ENCODE results near the gene ZNF326.
"Not testable (repeated sequence)": the region's sequence is repeated elsewhere in the genome, so short reads cannot be mapped to it uniquely, and the experiment has no call there.

ZNF326 gene

DNA sequence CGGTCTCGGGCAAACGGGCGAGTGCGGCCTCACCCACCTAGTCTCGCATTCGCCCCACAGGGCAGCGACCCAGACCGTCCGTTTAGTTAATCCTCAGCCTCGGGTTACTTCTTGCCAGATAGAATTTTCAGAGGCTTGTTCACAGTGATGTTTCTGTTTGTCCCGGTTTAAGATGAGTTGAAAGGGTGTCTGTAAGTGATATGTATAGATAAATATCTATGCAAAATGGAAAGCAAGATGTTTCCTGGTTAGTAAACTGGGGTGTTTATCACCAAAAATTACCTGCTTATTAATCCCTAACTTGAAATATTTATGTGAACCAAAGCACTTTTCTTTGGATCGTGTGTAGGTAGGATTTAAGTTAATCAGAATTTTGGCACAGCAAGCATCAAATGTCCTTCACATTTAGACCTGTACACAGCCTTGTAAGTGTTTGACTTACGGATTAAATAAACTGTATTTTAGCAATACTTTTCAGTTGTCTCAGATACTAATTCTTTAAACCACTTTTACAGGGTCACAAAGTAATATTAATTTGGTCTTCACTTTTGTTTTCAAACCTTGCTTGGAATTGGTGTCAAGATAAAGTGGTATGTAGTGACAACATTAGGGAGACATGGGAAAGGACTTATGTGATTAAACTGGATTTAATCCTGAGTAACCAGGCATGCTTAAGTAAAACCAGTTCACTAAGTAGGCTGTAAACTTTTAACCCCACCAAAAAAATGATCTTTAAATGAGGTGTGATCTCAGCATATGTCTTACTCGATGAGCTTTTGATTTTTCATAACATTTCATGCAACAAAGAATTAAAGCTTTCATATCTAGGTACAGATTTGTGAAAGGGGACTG, 914 bp downstream of the ZNF326 start:
- in situ Hi-C loops (cut with HindIII; ENCODE audit: low sequenced_read_pairs) = loop anchor here (5.0 kb wide), 1 partner anchor 36 kb away; no protein-coding TSS in a partner anchor

DNA sequence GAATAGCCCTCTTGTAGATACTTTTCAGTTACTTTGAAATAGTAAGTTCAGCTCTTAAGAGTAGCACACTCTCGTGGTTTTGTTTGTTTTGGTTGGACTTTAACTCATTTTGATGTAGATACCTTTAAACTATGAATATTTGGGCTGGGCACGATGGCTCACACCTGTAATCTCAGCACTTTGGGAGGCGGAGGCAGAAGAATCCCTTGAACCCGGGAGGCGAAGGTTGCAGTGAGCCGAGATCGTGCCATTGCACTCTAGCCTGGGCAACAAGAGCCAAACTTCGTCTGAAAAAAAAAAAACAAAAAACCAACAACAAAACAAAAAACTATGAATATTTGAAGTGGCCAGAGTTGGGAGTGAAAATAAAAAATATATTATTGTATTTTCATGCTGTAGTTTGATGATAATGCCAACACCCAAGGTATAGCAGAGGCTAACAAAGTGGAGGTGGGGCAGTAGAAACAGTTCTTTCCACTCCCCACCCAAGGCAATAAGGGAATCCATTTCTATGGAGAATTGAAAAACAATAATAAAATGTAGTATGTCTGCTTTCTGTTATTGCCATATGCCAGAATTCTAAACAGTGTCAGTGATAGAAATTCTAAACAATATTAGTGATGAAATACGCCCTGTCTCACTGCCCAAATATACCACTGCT, 1.7 kb downstream of the ZNF326 start:
- in situ Hi-C loops (cut with HindIII; ENCODE audit: low sequenced_read_pairs) = loop anchor here (5.0 kb wide), 1 partner anchor 36 kb away; no protein-coding TSS in a partner anchor

DNA sequence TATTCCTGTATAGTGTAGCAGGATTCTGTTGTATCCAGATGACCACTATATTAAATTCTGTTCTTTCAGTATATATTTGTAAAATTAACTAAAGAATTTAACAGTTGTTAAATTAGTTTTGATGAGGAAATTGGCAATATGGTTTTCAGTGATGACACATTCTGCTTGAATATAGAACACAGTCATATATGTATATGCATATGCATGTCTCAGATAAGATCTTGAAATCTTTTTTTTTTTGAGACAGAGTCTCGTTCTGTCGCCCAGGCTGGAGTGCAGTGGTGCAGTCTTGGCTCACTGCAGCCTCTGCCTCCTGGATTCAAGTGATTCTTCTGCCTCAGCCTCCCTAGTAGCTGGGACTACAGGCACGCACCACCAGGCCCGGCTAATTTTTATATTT, 2.2 kb downstream of the ZNF326 start:
- in situ Hi-C loops (cut with HindIII; ENCODE audit: low sequenced_read_pairs) = loop anchor here (5.0 kb wide), 1 partner anchor 35 kb away; no protein-coding TSS in a partner anchor

DNA sequence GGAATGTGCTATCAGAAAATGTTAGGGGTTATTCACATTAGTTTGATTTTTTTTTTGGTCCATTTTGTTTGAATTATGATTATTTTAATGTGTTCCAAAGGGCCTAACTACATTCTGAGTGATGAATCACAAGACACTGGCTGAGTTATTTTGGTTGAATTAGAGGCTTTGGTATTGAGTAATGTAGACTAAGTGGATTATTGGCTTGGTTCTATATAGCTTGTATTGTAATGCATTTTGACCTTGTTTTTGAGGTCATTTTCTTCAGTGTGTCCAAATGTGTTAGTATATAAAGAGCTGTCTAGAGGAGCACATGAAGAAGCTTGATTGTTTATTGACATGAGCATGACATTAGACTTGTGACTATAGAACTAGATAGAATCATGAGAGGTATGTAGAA, 3.4 kb downstream of the ZNF326 start:
- in situ Hi-C loops (cut with HindIII; ENCODE audit: low sequenced_read_pairs) = loop anchor here (5.0 kb wide), 1 partner anchor 34 kb away; no protein-coding TSS in a partner anchor

DNA sequence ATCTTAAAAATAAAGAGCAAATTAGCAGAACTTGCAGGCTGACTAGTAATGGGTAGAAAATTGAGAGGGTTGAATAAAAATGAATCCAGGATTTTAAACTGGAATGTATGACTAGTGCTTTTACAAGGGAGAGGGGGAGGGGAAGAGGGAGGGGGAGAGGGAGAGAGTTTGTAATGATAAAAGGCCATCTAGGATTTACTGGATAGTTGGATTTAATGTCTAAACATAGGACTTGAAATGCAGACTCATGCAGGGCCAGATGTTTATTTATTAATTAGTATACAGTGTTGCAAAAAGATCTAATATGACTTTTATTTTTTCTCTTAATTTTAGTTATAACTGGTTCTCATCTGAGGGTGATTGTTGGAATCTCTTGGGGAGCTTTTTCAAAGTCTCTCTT, 4.3 kb downstream of the ZNF326 start:
- in situ Hi-C loops (cut with HindIII; ENCODE audit: low sequenced_read_pairs) = loop anchor here (5.0 kb wide), 1 partner anchor 33 kb away; no protein-coding TSS in a partner anchor

DNA sequence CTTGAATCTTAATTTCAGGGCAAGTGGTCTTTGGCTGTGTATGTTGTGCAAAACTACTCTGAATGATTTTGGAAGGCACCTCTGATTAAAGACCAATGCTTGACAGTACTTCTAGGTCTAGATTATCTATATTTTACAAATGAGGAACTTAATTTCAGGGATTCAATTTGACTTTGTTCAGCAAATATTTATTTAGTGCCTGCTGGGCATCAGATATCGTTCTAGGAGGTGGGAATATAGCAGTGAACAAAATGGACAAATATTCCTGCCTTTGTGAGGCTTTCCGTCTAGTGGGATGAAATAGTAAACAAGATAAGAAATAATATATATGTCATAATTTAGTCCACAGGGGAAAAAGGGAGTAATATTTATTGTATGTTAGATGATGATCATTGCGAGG, 4.7 kb downstream of the ZNF326 start:
- in situ Hi-C loops (cut with HindIII; ENCODE audit: low sequenced_read_pairs) = loop anchor here (5.0 kb wide), 1 partner anchor 33 kb away; no protein-coding TSS in a partner anchor

DNA sequence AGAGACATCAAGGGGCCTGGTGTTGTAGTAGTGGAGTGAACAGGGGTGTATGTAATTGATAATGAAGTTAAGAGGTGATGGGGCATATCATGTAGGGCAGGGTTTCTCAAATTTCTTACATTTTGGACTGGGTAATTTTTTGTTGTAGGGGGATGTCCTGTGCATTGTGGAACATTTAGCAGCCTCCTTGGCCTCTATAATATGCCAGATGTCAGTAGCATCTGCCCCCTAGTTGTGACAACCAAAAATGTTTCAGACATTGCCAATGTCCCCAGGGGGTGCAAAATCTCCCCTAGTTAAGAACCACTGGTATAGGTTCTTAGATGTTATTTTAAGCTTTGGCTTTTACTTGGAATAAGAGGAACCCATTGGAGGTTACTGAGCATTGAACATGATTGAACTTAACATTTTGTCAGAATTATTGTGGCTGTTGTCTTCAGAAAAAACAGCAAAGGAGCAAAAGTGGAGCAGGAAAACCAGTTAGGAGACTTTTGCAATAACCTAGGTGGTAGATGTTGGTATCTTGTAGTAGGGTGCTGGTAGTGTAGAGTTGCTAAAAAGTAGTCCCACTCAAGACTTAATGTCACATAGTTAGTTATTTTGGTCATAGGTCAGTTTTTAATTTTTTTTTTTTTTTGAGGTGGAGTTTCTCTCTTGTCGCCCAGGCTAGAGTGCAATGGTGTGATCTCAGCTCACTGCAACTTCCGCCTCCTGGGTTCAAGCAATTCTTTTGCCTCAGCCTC, 6.2 kb downstream of the ZNF326 start:
- in situ Hi-C loops (cut with HindIII; ENCODE audit: low sequenced_read_pairs) = no loop called here

DNA sequence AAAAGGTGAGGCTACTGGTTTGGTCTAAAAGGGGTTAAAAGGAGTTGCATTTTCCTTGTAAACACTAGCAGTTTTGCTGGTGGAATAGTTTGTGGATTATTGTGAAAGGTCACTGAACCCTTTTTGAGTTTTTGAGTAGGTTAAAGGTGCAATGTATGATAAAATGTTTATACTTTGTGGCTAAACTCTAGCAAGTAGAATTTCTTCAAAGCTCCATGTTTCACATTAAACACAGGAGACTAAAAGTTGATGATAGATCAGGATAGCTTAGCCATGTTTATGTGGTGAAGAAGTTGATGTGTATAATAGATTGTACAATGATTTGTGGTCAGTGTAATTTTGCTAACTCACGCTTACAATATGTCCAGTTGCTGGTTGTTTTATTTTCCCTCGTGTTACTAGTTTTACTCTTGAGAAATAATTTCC, 13.1 kb downstream of the ZNF326 start:
- in situ Hi-C loops (cut with HindIII; ENCODE audit: low sequenced_read_pairs) = no loop called here

DNA sequence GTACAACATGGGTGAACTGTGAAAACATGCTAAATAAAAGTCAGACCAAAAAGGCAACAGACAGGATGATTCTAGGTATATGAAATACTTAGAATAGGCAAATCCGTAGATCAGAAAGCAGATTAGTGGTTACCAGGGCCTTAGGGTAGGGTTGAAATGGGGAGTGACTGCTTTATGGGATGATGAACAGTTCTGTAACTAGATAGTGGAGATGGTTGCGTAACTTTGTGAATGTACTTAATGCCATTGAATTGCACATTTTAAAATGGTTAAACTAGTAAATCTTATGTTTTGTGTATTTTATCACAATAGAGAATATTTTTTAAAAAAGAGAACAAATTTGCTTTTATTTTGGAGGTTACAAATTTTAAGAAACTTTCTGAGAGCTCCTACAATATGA, 17.4 kb downstream of the ZNF326 start:
- in situ Hi-C loops (cut with HindIII; ENCODE audit: low sequenced_read_pairs) = no loop called here

DNA sequence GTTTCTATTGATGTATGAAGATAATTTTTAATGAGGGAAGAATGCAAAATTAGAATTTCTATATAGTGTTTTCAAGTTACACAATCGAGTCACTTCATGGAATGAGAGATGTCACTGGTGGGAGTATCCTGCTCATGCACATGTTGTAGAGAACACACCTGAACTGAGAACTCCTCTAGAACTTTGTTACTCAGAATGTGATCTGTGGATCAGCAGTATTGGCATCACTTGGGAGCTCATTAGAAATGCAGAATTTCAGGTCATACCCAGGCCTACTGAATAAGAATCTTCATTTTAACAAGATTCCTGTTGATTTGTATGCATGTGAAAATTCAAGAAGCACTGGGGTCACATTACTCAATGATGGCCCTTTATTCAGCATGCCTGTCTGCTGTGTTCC, 28.8 kb downstream of the ZNF326 start:
- in situ Hi-C loops (cut with HindIII; ENCODE audit: low sequenced_read_pairs) = no loop called here

DNA sequence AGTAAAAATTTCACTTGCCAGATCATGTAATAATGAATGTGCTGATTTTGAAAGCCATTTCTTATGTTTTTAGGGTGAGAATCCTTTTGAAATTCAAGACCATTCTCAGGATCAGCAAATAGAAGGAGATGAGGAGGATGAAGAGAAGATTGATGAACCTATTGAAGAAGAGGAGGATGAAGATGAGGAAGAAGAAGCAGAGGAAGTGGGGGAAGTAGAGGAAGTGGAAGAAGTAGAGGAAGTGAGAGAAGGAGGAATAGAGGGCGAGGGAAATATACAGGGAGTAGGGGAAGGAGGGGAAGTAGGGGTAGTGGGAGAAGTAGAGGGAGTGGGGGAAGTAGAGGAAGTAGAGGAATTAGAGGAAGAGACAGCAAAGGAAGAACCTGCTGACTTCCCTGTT, 32.4 kb downstream of the ZNF326 start:
- in situ Hi-C loops (cut with HindIII; ENCODE audit: low sequenced_read_pairs) = no loop called here

DNA sequence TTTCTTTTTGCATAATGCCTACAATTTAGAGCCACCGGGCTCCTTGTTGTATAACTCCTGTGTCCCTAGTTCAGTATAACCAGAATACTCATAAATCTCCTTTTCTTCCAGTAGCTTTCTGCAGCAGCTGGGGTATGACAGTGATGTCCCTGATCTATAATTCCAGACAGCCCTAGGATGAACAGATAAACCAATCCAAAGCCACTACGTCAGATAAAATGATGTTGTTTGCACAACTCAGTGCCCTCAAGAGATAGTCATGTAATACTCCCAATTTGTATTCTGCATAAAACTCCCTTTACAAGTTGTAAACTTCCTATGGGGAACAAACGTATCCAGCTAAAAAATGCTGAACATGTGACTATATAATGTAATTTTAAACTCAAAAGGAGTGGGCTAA, 44.7 kb downstream of the ZNF326 start:
- in situ Hi-C loops (cut with HindIII; ENCODE audit: low sequenced_read_pairs) = no loop called here

DNA sequence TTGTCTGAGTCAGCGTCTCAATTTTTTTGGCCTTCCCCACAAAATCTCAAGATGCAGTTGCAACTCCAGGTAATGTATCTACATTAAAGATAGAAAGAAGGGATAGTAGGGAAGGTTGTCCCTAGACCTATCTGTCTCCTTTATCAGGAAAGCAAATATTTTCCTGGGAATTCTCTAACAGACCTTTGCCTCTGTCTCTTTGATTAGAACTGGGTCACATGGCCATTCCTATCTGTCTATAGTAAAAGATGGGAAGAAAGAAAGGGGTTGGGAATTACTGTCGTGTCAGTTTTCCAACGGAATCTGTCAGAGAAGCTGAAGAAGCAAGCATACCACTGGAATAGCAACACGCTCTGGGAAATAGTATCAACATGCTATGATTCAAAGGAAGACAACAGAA, 48.7 kb downstream of the ZNF326 start:
- in situ Hi-C loops (cut with HindIII; ENCODE audit: low sequenced_read_pairs) = no loop called here

DNA sequence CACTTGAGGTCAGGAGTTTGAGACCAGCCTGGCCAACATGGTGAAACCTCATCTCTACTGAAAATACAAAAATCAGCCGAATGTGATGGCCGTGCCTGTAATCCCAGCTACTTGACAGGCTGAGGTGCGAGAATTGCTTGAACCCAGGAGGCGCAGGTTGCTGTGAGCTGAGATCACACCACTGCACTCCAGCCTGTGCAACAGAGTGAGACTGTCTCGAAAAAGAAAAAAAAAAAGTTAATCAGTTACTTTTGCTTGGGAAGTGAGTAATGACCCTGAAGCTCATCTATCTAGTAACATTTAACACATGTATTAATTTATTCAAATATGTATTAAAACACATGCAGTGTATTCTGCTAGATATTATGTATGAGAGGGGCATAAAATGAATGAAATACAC, 49.4 kb downstream of the ZNF326 start:
- in situ Hi-C loops (cut with HindIII; ENCODE audit: low sequenced_read_pairs) = no loop called here

DNA sequence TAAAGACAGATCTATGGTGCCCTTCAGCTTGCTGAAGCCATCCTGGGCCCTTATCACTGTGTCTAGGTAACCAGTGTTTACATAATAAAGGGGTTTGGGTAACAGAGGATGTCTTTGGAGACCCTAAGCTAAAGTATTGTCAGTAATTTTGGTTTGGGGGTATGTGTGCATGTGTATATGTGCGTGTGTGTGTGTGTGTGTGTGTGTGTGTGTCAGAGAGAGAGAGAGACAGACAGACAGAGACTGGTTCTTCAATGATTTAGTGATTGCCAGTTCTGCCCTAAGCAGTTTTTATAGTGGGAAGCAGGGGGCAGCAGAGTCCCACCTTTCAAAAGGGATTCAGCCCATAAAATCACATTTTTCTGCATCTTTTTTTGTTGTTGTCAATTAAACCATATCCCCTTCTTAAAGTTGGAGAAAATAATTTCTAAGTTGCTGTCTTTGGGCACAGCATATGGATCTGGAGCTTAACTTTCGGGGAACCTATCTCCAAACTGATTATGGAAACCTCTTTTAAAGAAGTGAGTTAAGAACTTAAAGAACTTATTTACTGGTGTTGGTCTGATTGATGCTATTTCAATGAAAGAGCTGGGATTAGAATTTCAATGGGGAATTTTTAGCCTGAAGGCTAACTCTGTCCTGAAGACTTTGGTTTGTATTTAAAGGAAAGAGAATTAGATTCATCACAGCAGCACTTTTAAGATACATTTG, 51.1 kb downstream of the ZNF326 start:
- in situ Hi-C loops (cut with HindIII; ENCODE audit: low sequenced_read_pairs) = no loop called here

DNA sequence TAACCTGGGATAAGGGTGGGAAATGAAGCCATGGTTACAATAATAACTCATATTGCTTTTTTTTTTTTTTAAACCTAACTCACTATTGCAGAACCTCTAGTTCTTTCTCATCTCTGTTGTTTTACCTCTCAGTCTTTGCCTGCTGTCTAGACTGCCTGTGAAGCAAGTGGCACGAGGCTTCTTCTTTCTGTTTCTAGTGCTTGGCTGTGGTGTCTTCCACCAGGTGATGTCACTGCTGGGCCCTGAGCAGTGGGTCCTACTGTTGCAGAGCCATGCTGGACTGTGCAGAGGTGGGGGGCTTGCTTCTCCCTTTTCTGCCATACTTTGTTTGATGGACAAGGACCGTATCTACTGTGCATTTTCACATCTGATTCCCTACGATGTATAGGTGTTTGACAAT, 51.7 kb downstream of the ZNF326 start:
- in situ Hi-C loops (cut with HindIII; ENCODE audit: low sequenced_read_pairs) = no loop called here

DNA sequence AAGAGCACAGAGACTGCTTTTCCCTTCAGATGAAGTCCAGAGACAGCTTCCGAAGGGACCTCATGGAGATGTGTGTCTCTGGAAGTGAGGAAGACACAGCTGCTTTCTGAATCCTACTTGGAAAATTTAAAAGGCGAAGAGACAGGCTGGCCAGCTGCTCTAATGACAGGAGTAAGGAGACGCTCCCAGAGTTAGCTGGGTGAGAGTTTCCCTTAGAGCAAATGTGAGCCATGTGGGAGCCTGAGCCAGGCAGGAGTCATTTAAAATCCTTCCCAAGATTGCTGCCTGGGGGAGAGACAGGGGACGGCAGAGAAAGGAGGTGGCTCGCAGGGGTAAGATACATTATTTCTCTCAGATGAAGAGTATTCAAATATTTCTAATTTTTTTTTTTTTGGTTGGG, 53.1 kb downstream of the ZNF326 start:
- in situ Hi-C loops (cut with HindIII; ENCODE audit: low sequenced_read_pairs) = no loop called here

DNA sequence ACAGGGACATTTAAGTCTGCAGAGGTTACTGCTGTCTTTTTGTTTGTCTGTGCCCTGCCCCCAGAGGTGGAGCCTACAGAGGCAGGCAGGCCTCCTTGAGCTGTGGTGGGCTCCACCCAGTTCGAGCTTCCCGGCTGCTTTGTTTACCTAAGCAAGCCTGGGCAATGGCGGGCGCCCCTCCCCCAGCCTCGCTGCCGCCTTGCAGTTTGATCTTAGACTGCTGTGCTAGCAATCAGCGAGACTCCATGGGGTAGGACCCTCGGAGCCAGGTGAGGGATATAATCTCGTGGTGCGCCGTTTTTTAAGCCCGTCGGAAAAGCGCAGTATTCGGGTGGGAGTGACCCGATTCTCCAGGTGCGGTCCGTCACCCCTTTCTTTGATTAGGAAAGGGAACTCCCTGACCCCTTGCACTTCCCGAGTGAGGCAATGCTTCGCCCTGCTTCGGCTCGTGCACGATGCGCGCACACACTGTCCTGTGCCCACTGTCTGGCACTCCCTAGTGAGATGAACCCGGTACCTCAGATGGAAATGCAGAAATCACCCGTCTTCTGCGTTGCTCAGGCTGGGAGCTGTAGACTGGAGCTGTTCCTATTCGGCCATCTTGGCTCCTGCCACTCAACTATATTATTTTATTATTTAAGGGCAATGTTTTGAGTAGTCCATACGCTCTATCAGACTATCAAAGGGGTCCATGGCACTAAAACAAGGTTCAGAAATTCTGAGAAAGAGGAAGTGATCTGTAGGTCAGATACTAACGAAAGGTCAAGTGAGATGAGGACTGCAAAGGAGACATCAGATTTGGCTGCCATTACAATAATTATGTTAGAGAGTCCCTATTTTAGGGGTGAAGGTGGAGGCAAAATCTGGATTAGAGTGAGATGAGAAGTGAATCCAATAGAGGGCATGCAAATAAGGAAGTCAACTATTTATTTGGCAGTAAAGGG, 68.1 kb downstream of the ZNF326 start:
- in situ Hi-C loops (cut with HindIII; ENCODE audit: low sequenced_read_pairs) = not testable (repeated sequence)

DNA sequence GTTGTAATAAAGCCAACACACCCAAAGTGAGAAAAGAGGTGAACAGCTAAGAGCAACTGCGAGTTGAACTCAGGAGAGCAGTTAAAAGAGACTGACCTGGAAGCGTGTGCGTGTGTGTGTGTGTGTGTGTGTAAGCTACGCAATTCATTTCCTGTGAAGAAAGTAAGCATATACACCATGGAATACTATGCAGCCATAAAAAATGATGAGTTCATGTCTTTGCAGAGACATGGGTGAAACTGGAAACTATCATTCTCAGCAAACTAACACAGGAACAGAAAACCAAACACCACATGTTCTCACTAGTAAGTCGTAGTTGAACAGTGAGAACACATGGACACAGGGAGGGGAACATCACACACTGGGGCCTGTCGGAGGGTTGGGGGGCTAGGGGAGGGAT, 69.2 kb downstream of the ZNF326 start:
- in situ Hi-C loops (cut with HindIII; ENCODE audit: low sequenced_read_pairs) = not testable (repeated sequence)

Measured in endothelial cell of hepatic sinusoid (primary cell).